Mesenchymal stem cell (in vitro differentiated cells and primary cell): ENCODE data around the gene C1orf167.

Source experiments
- DNase-seq: peaks from one replicate; pipeline ENCODE4 v3.0.0-alpha.2; 2013
- H2AFZ ChIP-seq: one replicate; pipeline ENCODE4 v1.6.1; 2013; ENCODE audit warnings: low read depth, mild to moderate bottlenecking, control low read depth, inconsistent platforms, low read length, moderate library complexity
- H2AK5ac ChIP-seq: 2 replicates; pipeline ENCODE4 v1.6.1; 2013; ENCODE audit warnings: low read length, moderate library complexity, mild to moderate bottlenecking, inconsistent platforms; ENCODE audit not compliant: severe bottlenecking
- H2BK120ac ChIP-seq: one replicate; pipeline ENCODE4 v1.6.1; 2013; ENCODE audit warnings: low read depth, mild to moderate bottlenecking, inconsistent platforms, low read length, moderate library complexity
- H2BK12ac ChIP-seq, 2 experiments: one replicate each; pipeline ENCODE4 v1.6.1; 2013; ENCODE audit warnings: inconsistent platforms in 2 of 2, low read length in 2 of 2, mild to moderate bottlenecking in 2 of 2, moderate library complexity in 2 of 2, control low read depth in 1 of 2
- H2BK15ac ChIP-seq: one replicate; pipeline ENCODE4 v1.6.1; 2013; ENCODE audit warnings: mild to moderate bottlenecking, low read depth, inconsistent platforms; ENCODE audit not compliant: poor library complexity, severe bottlenecking
- H2BK5ac ChIP-seq: 2 replicates; pipeline ENCODE4 v1.6.1; 2013; ENCODE audit warnings: low read depth, mild to moderate bottlenecking, low read length, control low read depth, inconsistent platforms; ENCODE audit not compliant: poor library complexity, severe bottlenecking
- H3K14ac ChIP-seq, 2 experiments: one replicate each; pipeline ENCODE4 v1.6.1; 2013; ENCODE audit warnings: inconsistent platforms in 2 of 2, low read length in 2 of 2, control low read depth in 1 of 2, mild to moderate bottlenecking in 1 of 2, moderate library complexity in 1 of 2
- H3K18ac ChIP-seq, 2 experiments: one replicate each; pipeline ENCODE4 v1.6.1; 2013; ENCODE audit warnings: inconsistent platforms in 2 of 2, low read length in 2 of 2, control low read depth in 1 of 2, low read depth in 1 of 2, mild to moderate bottlenecking in 1 of 2
- H3K23ac ChIP-seq, 2 experiments: one replicate each; pipeline ENCODE4 v1.6.1; 2013; ENCODE audit warnings: inconsistent platforms in 2 of 2, low read length in 2 of 2, mild to moderate bottlenecking in 2 of 2, moderate library complexity in 2 of 2, control low read depth in 1 of 2
- H3K27ac ChIP-seq: 2 replicates; pipeline ENCODE4 v1.5.1; 2013; ENCODE audit warnings: mild to moderate bottlenecking, moderate library complexity, low read length, control low read depth, inconsistent platforms; ENCODE audit not compliant: poor library complexity, severe bottlenecking
- H3K27me3 ChIP-seq, 2 experiments: 2 replicates each; pipeline versions ENCODE4 v1.6.1 to v1.7.0; 2013; ENCODE audit warnings: low read length in 2 of 2, mild to moderate bottlenecking in 2 of 2, moderate library complexity in 2 of 2, control low read depth in 1 of 2, inconsistent platforms in 1 of 2; ENCODE audit not compliant: control insufficient read depth in 1 of 2, insufficient read depth in 1 of 2
- H3K36me3 ChIP-seq, 2 experiments: 2 replicates each; pipeline versions ENCODE4 v1.6.1 to v1.7.0; 2013; ENCODE audit warnings: low read length in 2 of 2, control low read depth in 1 of 2, inconsistent platforms in 1 of 2, low read depth in 1 of 2, mild to moderate bottlenecking in 1 of 2; ENCODE audit not compliant: insufficient read depth in 2 of 2, control insufficient read depth in 1 of 2
- H3K4ac ChIP-seq, 2 experiments: one replicate each; pipeline ENCODE4 v1.6.1; 2013; ENCODE audit warnings: inconsistent platforms in 2 of 2, low read length in 2 of 2, mild to moderate bottlenecking in 2 of 2, moderate library complexity in 2 of 2, control low read depth in 1 of 2, low read depth in 1 of 2
- H3K4me1 ChIP-seq: 2 replicates; pipeline ENCODE4 v1.6.1; 2013; ENCODE audit warnings: low read depth, low read length, control low read depth; ENCODE audit not compliant: control insufficient read depth, insufficient read depth
- H3K4me2 ChIP-seq: 2 replicates; pipeline ENCODE4 v1.6.1; 2013; ENCODE audit warnings: low read length, mild to moderate bottlenecking, inconsistent platforms; ENCODE audit not compliant: poor library complexity, severe bottlenecking
- H3K4me3 ChIP-seq, 2 experiments: 2 replicates each; pipeline versions ENCODE4 v1.5.1 to v1.7.0; 2013; ENCODE audit warnings: low read length in 2 of 2, mild to moderate bottlenecking in 2 of 2, control low read depth in 1 of 2, low read depth in 1 of 2; ENCODE audit not compliant: insufficient read depth in 1 of 2
- H3K79me1 ChIP-seq: replicated peaks from 2 replicates; pipeline ENCODE4 v1.6.1; 2013; ENCODE audit warnings: mild to moderate bottlenecking, control low read depth, low read length, inconsistent platforms; ENCODE audit not compliant: poor library complexity, severe bottlenecking
- H3K9ac ChIP-seq: 2 replicates; pipeline ENCODE4 v1.7.0; 2013; ENCODE audit warnings: mild to moderate bottlenecking, low read length, moderate library complexity
- H3K9me3 ChIP-seq: 2 replicates; pipeline ENCODE4 v1.7.0; 2013; ENCODE audit warnings: mild to moderate bottlenecking, low read length; ENCODE audit not compliant: control insufficient read depth
- H4K8ac ChIP-seq: one replicate; pipeline ENCODE4 v1.6.1; 2013; ENCODE audit warnings: inconsistent platforms, mild to moderate bottlenecking, low read length, moderate library complexity
- H4K91ac ChIP-seq: one replicate; pipeline ENCODE4 v1.6.1; 2013; ENCODE audit warnings: mild to moderate bottlenecking, low read length, inconsistent platforms
- WGBS: methylation state at CpG from one replicate; pipeline ENCODE4 v1.1.7; 2013; ENCODE audit warnings: mixed read lengths; 5-methylcytosine and 5-hydroxymethylcytosine counted together

Gene C1orf167

GRCh38 chr1:11746795-11747487 lies 15.1 kb upstream of the C1orf167 start:
- Histone ChIP-seq H2BK15ac (no peak overlapping the region), H4K8ac (no peak overlapping the region), H3K14ac (no peak overlapping the region), H3K18ac (no peak overlapping the region), H2AFZ (no peak overlapping the region), H2AK5ac (no peak overlapping the region), H3K36me3 (peaks cover 31 to 54% of the 10 kb centered on the region in 2 experiments), H3K79me1 (peaks cover 5% of the 10 kb centered on the region), H3K4me1 (peaks cover 3% of the 10 kb centered on the region), H3K27ac (no peak overlapping the region), H2BK12ac (no peak overlapping the region), H2BK5ac (no peak overlapping the region), H3K4me3 (no peak overlapping the region), H4K91ac (no peak overlapping the region), H3K9me3 (no peaks in the 10 kb centered on the region), H3K4me2 (no peak overlapping the region), H3K23ac (no peak overlapping the region), H3K27me3 (no peaks in the 10 kb centered on the region), H2BK120ac (no peak overlapping the region), H3K4ac (no peak overlapping the region), H3K9ac (no peak overlapping the region)
- no peak for DNase-seq
- 92% methylated on average over 20 of the region's 20 CpGs for WGBS

- no peak for DNase-seq
- Histone ChIP-seq H2AFZ (no peak overlapping the region), H3K4me1 (peaks cover 5% of the 10 kb centered on the region), H3K18ac (no peak overlapping the region), H4K91ac (no peak overlapping the region), H3K9me3 (no peaks in the 10 kb centered on the region), H3K27me3 (peaks cover 0 to 2% of the 10 kb centered on the region in 2 experiments), H3K23ac (no peak overlapping the region), H3K79me1 (peaks cover 2% of the 10 kb centered on the region), H2BK120ac (no peak overlapping the region), H3K4me2 (no peak overlapping the region), H2AK5ac (no peak overlapping the region), H3K36me3 (peaks cover 31 to 54% of the 10 kb centered on the region in 2 experiments), H3K27ac (no peak overlapping the region), H3K9ac (no peak overlapping the region), H2BK12ac (no peak overlapping the region), H4K8ac (no peak overlapping the region), H3K4ac (no peak overlapping the region), H2BK5ac (no peak overlapping the region), H3K4me3 (no peak overlapping the region), H2BK15ac (no peak overlapping the region), H3K14ac (no peak overlapping the region)
- WGBS, result 94% methylated on average over 25 of the region's 27 CpGs
Observed at GRCh38 chr1:11748294-11749202, 13.4 kb upstream of the C1orf167 start.

GRCh38 chr1:11749203-11749689 lies 12.7 kb upstream of the C1orf167 start:
- H3K36me3 ChIP-seq, result peaks cover 31 to 54% of the 10 kb centered on the region in 2 experiments
- H3K4me2 ChIP-seq, result no peak overlapping the region
- DNase-seq, result peak; percentile 30
- no peak overlapping the region for H3K4me3 ChIP-seq
- no peak overlapping the region for H2BK12ac ChIP-seq
- H2BK120ac ChIP-seq, result no peak overlapping the region
- H2BK15ac ChIP-seq, result no peak overlapping the region
- no peak overlapping the region for H3K18ac ChIP-seq
- H3K4ac ChIP-seq, result no peak overlapping the region
- no peak overlapping the region for H3K23ac ChIP-seq
- peaks cover 6% of the 10 kb centered on the region for H3K4me1 ChIP-seq
- H4K91ac ChIP-seq, result no peak overlapping the region
- no peak overlapping the region for H2BK5ac ChIP-seq
- H3K9ac ChIP-seq, result no peak overlapping the region
- 86% methylated on average over 8 of the region's 9 CpGs for WGBS
- H4K8ac ChIP-seq, result no peak overlapping the region
- peaks cover 0 to 9% of the 10 kb centered on the region in 2 experiments for H3K27me3 ChIP-seq
- no peak overlapping the region for H2AK5ac ChIP-seq
- no peak overlapping the region for H2AFZ ChIP-seq
- no peak overlapping the region for H3K14ac ChIP-seq
- H3K79me1 ChIP-seq, result peaks cover under 1% of the 10 kb centered on the region
- H3K27ac ChIP-seq, result no peak overlapping the region
- no peaks in the 10 kb centered on the region for H3K9me3 ChIP-seq

- Histone ChIP-seq H3K9me3 (no peaks in the 10 kb centered on the region), H3K4me1 (peaks cover 4% of the 10 kb centered on the region), H3K4me2 (no peak overlapping the region), H2BK12ac (no peak overlapping the region), H3K18ac (no peak overlapping the region), H3K27me3 (peaks cover 0 to 13% of the 10 kb centered on the region in 2 experiments), H2BK5ac (no peak overlapping the region), H4K8ac (no peak overlapping the region), H3K27ac (no peak overlapping the region), H2AFZ (no peak overlapping the region), H2AK5ac (no peak overlapping the region), H3K79me1 (no peaks in the 10 kb centered on the region), H2BK120ac (no peak overlapping the region), H3K14ac (no peak overlapping the region), H3K36me3 (peaks cover 31 to 54% of the 10 kb centered on the region in 2 experiments), H3K9ac (no peak overlapping the region), H4K91ac (no peak overlapping the region), H3K23ac (no peak overlapping the region), H2BK15ac (no peak overlapping the region), H3K4me3 (no peak overlapping the region), H3K4ac (no peak overlapping the region)
- WGBS, result 96% methylated on average over 15 of the region's 15 CpGs
- no peak for DNase-seq
Observed at GRCh38 chr1:11749996-11750395, 12.0 kb upstream of the C1orf167 start.
